GM21528 (cell line): Measurements from ENCODE around the gene UBXN7.
"Not testable (repeated sequence)": the region's sequence is repeated elsewhere in the genome, so short reads cannot be mapped to it uniquely, and the experiment has no call there.

Experiments used
- ATAC-seq: cut with Tn5 transposase; IDR thresholded peaks from one replicate; pipeline ENCODE4 v1.9.1; 2021; ENCODE audit warnings: mild to moderate bottlenecking, moderate library complexity; ENCODE audit not compliant: unreplicated experiment, low FRiP score

Gene UBXN7

GRCh38 chr3:196357905-196358304, 74.3 kb downstream of the UBXN7 start:
- ATAC-seq = no peak

DNA sequence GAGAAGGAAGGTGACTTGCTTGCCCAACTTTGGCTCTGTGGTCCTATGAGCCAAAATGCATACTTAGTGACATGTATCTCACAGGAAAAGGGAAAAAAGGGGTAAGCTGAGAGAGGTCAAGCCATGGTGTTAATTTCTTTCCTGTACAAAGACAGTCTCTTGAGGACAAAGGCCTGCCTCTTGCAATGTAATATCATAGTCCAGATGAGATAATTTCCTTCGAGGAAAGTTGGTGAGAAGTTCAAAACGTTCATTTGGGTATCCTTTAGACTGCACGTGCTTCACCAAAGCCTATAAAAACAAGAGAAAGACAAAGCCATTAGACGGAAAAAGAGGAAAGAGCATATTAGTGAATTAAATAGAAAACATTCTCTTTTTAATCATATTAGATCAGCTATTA, 75.7 kb downstream of the UBXN7 start:
- no peak for ATAC-seq

- no peak for ATAC-seq
Observed at GRCh38 chr3:196355668-196356067, 76.6 kb downstream of the UBXN7 start.

- no peak for ATAC-seq
Observed at GRCh38 chr3:196354132-196354531, 78.1 kb downstream of the UBXN7 start.

GRCh38 chr3:196351541-196351940, 80.7 kb downstream of the UBXN7 start:
- no peak for ATAC-seq

- ATAC-seq = no peak
Observed at GRCh38 chr3:196350067-196350466, 82.2 kb downstream of the UBXN7 start.

DNA sequence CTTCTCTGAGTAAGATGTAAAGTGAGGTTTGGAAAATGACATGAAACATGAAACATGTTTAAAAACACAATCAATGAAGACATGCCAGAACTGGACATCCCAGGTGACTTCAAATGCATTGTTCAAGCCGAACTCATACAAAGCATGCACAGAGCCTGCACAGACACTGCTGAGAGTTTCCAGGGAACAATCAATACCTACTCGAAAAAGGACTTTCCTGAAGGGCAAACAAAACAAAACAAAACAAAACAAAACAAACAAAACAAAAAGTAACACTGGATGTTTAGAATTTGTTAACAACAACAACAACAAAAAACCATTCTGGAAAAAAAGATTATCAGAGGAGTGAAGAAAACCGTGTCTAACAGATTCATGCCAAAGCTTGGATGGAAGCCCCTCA, 83.5 kb downstream of the UBXN7 start:
- ATAC-seq = no peak

DNA sequence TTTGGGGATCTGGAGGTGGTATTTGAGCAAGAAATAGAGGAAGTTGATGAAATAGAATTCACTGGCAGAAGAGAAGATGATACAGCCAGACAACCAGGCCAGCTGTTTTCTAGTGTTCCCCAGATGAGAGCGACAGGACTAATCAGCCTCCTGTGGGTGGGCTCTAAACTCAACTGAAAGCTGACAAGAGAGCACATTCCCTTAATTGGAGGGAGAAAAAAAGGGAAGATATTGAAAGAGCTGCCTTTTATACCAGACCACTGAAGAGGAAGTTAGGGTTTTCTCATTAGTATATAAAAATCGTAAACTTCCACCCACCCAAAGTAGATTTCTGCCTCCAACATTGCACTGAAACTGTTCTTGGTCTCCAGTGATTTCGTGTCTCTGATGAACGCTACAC, 87.6 kb downstream of the UBXN7 start:
- no peak for ATAC-seq

DNA sequence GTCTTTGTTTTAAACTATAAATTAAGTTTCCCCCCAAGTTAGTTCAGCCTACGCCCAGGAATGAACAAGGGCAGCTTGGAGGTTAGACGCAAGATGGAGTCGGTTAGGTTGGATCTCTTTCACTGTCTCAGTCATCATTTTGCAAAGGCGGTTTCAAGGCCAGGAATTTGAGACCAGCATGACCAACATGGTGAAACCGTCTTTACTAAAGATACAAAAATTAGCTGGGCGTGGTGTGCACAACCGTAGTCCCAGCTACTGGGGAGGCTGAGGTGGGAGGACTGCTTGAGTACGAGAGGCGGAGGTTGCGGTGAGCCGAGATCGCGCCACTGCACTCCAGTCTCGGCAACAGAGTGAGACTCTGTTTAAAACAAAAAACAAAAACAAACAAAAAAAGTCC, 88.3 kb downstream of the UBXN7 start:
- ATAC-seq = not testable (repeated sequence)

DNA sequence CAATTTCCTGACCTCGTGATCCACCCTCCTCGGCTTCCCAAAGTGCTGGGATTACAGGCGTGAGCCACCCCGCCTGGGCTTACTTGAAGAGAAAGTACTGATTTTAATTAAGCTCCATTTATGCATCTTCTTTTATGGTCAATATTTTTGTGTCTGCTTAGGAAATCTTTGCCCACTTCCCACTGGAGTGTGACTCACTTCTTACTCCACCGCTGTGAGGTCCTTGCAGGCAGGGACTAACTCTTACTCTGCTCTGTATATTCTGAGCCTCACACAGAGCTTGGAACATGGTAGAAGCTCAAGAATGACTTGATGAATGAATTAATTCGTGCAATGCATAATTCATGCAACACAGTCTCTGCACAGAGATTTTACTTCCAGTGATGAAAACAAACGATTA, 91.1 kb downstream of the UBXN7 start:
- no peak for ATAC-seq

GRCh38 chr3:196340466-196340865, 91.8 kb downstream of the UBXN7 start:
- ATAC-seq = no peak

DNA sequence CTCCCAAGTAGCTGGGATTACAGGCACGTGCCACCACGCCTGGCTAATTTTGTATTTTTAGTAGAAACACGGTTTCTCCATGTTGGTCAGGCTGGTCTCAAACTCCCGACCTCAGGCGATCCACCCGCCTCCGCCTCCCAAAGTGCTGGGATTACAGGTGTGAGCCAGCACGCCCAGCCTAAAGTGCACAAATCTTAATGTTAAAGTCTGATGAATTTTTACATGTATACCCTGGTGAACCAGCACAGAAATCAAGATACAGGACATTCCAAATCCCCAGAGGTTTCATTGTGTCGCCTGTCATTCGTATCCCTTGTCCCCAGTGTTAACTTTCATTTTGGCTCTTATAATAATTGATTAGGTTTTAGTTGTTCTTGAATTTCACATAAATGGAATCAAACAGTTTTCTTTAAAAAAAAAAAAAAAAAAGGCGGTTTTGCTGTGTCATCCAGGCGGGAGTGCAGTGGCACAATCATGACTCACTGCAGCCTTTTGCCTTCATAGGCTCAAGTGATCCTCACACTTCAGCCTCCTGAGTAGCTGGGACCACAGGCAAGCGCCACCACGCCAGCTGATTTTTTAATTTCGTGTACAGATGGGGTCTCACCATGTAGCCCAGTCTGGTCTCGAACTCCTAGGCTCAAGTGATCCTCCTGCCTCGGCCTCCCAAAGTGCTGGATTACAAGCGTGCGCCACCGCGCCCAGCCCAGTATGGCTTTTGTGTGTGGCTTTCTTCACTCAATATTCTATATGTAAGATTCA, 92.6 kb downstream of the UBXN7 start:
- ATAC-seq = no peak

DNA sequence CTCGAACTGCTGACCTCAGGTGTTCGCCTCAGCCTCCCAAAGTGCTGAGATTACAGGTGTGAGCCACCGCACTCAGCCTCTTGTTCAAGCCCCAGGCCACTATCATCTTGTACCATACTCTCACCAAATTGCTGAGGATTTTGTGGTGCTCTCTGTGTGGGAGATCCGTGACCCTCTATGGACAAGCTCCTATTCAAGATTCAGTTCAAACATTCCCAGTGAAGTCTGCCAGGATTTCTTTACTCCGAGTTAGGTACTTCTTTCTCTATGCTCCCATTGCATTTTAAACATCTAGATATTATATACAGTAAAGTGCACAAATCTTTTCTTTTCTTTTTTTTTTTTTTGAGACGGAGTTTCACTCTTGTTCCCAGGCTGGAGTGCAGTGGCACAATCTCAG, 93.2 kb downstream of the UBXN7 start:
- no peak for ATAC-seq

DNA sequence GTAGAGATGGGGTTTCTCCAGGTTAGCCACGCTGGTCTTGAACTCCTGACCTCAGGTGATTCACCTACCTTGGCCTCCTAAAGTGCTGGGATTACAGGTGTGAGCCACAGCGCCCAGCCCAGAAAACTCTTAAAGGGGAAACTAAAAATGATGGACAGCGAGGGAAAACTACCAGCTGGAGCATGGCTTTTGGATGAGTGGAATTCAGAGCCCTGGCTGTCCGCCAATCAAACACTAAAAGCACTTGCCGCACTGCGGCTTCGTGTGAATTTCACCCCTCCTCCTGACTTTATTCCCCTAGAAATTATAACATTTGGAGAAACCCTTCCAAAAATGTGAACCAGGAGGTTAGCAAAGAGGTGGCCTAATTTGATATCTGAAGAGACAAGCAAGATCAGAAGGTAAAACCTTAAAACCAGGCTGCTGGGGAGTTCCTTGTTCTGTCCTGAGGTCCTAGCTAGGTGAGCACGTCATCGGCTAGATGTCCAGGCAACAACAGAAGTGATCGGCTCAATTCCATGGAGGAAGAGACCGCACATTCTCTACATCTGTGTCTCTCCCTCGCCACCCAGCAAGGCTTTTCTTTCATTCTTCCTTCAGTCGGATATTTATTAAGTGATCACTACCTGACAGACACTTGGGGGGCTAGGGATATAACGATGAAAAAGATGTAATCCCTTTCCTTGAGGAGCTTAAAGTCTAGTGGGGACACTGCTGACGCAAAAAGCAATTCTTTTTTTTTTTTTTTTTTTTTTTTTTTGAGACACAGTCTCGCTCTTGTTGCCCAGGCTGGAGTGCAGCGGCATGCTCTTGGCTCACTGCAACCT, 95.7 kb downstream of the UBXN7 start:
- ATAC-seq = no peak

DNA sequence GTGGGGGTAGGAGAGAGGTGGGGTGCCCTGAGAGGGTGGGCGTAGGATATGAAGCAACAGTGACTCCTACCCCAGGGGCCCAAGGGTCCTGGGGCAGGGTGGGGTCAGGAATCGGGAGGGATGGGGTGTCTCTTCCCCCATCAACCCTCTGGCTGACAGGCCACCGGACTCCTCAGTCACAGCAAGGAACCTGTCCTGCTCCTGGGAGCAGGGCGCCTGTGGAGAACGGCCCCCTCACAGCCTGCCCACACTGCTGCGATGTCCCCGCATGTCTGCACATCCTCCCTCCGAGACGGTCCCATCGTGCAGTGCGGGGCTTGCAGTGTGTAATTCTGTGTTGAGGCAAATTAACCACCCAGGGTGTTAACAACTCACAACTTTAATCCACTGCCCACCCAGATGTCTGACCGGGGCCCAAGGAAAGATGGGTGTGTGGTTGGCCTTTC, 96.7 kb downstream of the UBXN7 start:
- no peak for ATAC-seq

GRCh38 chr3:196334982-196335381, 97.2 kb downstream of the UBXN7 start:
- ATAC-seq = no peak

DNA sequence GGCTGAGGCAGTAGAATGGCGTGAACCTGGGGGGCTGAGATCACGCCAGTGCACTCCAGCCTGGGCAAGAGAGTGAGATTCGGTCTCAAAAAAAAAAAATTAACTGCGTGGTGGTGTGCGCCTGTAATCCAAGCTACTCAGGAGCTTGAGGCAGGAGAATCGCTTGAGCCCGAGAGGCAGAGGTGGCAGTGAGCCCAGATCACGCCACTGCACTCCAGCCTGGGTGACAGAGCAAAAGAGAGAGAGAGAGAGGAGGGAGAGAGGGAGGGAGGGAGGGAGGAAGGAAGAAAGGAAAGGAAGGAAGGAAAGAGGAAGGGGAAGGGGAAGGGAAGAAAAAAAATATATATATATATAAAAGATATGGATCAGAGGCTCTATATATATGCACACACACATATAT, 100.1 kb downstream of the UBXN7 start:
- ATAC-seq = no peak

DNA sequence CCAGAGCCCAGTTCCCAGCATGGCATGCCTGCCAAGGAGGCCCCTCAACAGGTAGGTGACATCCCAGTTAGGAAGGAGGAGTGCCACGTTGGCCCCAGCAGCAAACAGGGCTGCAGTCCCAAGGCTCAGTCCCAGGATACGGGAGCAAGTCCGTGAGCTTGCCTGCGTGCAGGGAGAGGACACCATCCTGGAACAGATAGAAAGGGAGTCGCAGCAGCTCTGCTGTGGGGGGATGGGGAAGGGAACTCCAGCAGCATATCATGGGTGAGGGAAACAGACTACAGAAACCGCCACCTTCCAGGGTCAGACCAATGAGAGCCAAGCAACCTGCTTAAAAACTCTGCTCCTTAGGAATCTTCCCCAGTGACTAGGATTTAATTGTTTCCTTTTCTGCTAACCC, 104.8 kb downstream of the UBXN7 start:
- no peak for ATAC-seq

- no peak for ATAC-seq
Observed at GRCh38 chr3:196326936-196327335, 105.3 kb downstream of the UBXN7 start.

DNA sequence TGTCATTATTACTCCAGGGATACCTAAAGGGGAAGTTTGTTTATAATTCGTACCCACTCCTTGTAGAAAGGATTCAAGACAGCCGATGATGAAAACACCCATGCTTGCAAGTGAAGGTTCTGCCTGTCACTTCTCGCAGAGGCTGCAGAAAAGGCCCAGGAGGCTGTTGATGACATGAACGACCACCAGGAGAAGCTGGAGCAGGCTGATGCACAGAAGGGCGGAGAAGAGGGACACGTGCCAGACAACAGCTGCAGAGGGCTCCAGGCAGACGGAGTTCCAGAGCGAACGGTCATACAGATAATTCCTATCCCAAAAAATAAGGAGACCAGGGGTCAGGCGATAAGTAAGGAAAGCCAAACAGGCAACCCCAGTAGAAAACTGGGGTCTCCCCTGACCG, 108.5 kb downstream of the UBXN7 start:
- no peak for ATAC-seq

GRCh38 chr3:196323016-196323415, 109.2 kb downstream of the UBXN7 start:
- ATAC-seq = no peak

- no peak for ATAC-seq
Observed at GRCh38 chr3:196321162-196321561, 111.1 kb downstream of the UBXN7 start.
